ENCODE measurements around the gene RALGAPB. TPM values are rescaled to one million over a fixed set of nuclear protein-coding genes. Genes with fewer than 3 reads are reported as not detected.

Gene RALGAPB
- total and polyA plus RNA-seq, 3 experiments from 2014 or later = 13.9 to 35.0 (median 33.8) TPM

Other genes with a start within 250 kb of the RALGAPB start
- not detected for gene KIAA1755, start 212.1 kb upstream of the RALGAPB start, total RNA-seq
- not detected for gene KIAA1755, start 212.1 kb upstream of the RALGAPB start, polyA plus RNA-seq
- not detected for gene BPI, start 168.7 kb upstream of the RALGAPB start, total RNA-seq
- not detected for gene BPI, start 168.7 kb upstream of the RALGAPB start, polyA plus RNA-seq
- gene LBP, start 126.4 kb upstream of the RALGAPB start, total RNA-seq = not detected
- gene LBP, start 126.4 kb upstream of the RALGAPB start, polyA plus RNA-seq = not detected
- gene SNHG17, start 37.5 kb upstream of the RALGAPB start, total RNA-seq = 100 to 1,000 TPM; 211 to 216 TPM
- 107 TPM for gene SNHG17, start 37.5 kb upstream of the RALGAPB start, polyA plus RNA-seq
- not detected for gene ADIG, start 108.4 kb downstream of the RALGAPB start, total RNA-seq
- gene ADIG, start 108.4 kb downstream of the RALGAPB start, polyA plus RNA-seq = not detected
- not detected for gene ARHGAP40, start 129.0 kb downstream of the RALGAPB start, total RNA-seq
- gene ARHGAP40, start 129.0 kb downstream of the RALGAPB start, polyA plus RNA-seq = not detected